NCI-H345 treated with DMSO at 0.1 percent for 48 hours (cell line): ENCODE results near the gene SPDYE1.

Source experiments
- DNase-seq: peaks from one replicate; lab custom pipeline; 2025; ENCODE audit not compliant: unreplicated experiment; lab: John Stamatoyannopoulos, UW

SPDYE1 gene

GRCh38 chr7:44042221-44042620 is 44.5 kb downstream of the SPDYE1 start:
- no peak for DNase-seq

GRCh38 chr7:44043902-44044301 is 46.2 kb downstream of the SPDYE1 start:
- no peak for DNase-seq

GRCh38 chr7:44044315-44045225 is 46.9 kb downstream of the SPDYE1 start, which contains the start of gene DBNL:
DBNL (plus strand) TSS chr7:44044702; CDS start chr7:44044738, 36 bp downstream.
- DNase-seq = peak; percentile 88

GRCh38 chr7:44045226-44046014 is 47.7 kb downstream of the SPDYE1 start:
- no peak for DNase-seq

- no peak for DNase-seq
Observed at GRCh38 chr7:44046321-44047061, 48.8 kb downstream of the SPDYE1 start.

GRCh38 chr7:44048031-44048795 is 50.5 kb downstream of the SPDYE1 start:
- DNase-seq = no peak

GRCh38 chr7:44050121-44050914 is 52.6 kb downstream of the SPDYE1 start:
- no peak for DNase-seq

GRCh38 chr7:44050915-44051560 is 53.3 kb downstream of the SPDYE1 start:
- DNase-seq = no peak

- no peak for DNase-seq
Observed at GRCh38 chr7:44051611-44052220, 54.0 kb downstream of the SPDYE1 start.

- no peak for DNase-seq
Observed at GRCh38 chr7:44052771-44053365, 55.2 kb downstream of the SPDYE1 start.

- DNase-seq = no peak
Observed at GRCh38 chr7:44056681-44057080, 59.0 kb downstream of the SPDYE1 start.

- no peak for DNase-seq
Observed at GRCh38 chr7:44057181-44057848, 59.6 kb downstream of the SPDYE1 start.

- no peak for DNase-seq
Observed at GRCh38 chr7:44057849-44058758, 60.4 kb downstream of the SPDYE1 start.

- DNase-seq = no peak
Observed at GRCh38 chr7:44058759-44059218, 61.1 kb downstream of the SPDYE1 start.

GRCh38 chr7:44059219-44060090 is 61.8 kb downstream of the SPDYE1 start:
- no peak for DNase-seq
